Measurements from ENCODE around the gene BPIFB3. TPM values are rescaled to one million over a fixed set of nuclear protein-coding genes. Genes with fewer than 3 reads are reported as not detected.

The BPIFB3 gene
- total RNA-seq, 1 experiment from 2014 or later = not detected

- Mint-ChIP-seq H3K9me3 (no peaks in the 10 kb centered on the region), H3K4me3 (no peak overlapping the region), H3K27ac (no peak overlapping the region), H3K4me1 (no peaks in the 10 kb centered on the region), H3K36me3 (no peaks in the 10 kb centered on the region), H3K27me3 (ENCODE audit: low read depth) (no peaks in the 10 kb centered on the region)
- POLR2A ChIA-PET = no interaction called here
- no peak for TF ChIP-seq ZBTB43 (CRISPR knock-in tag; IDR thresholded peaks at IDR 0.05)
- TF ChIP-seq ESRRA (CRISPR knock-in tag; IDR thresholded peaks at IDR 0.05; ENCODE audit: borderline replicate concordance) = no peak
- no peak for TF ChIP-seq E2F1 (CRISPR knock-in tag; IDR thresholded peaks at IDR 0.05)
- DNase-seq (ENCODE audit: low spot score) = no peak
- CTCF ChIA-PET = no interaction called here
- no peak for ATAC-seq
These were observed 11.0 kb downstream of the BPIFB3 start for GRCh38 chr20:33064572-33065287.

- no peak overlapping the region for H3K4me3 Mint-ChIP-seq
- no peak for ATAC-seq
- no peaks in the 10 kb centered on the region for H3K9me3 Mint-ChIP-seq
- H3K27me3 Mint-ChIP-seq (ENCODE audit: low read depth) = no peaks in the 10 kb centered on the region
- no peaks in the 10 kb centered on the region for H3K4me1 Mint-ChIP-seq
- H3K36me3 Mint-ChIP-seq = no peaks in the 10 kb centered on the region
- H3K27ac Mint-ChIP-seq = no peak overlapping the region
- POLR2A ChIA-PET = no interaction called here
- CTCF ChIA-PET = interaction anchor here (1.7 kb wide), 1 partner anchor 61 kb away, joined by 5 read pairs; no protein-coding TSS in a partner anchor
- no peak for DNase-seq (ENCODE audit: low spot score)
- TF ChIP-seq NR3C1 (CRISPR knock-in tag; conservative IDR thresholded peaks at IDR 0.05; ENCODE audit: low read depth) = no peak
- no peak for TF ChIP-seq CREB1 (CRISPR knock-in tag; IDR thresholded peaks at IDR 0.05)
- no peak for TF ChIP-seq SP1 (CRISPR knock-in tag; conservative IDR thresholded peaks at IDR 0.05)
- TF ChIP-seq ZNF232 (CRISPR knock-in tag; IDR thresholded peaks at IDR 0.05) = no peak
- no peak for TF ChIP-seq FOXP4 (CRISPR knock-in tag; IDR thresholded peaks at IDR 0.05)
- no peak for TF ChIP-seq CBFB (CRISPR knock-in tag; IDR thresholded peaks at IDR 0.05; ENCODE audit: low read depth)
- TF ChIP-seq USF2 (CRISPR knock-in tag; IDR thresholded peaks at IDR 0.05) = no peak
- no peak for TF ChIP-seq ZNF512 (CRISPR knock-in tag; IDR thresholded peaks at IDR 0.05; ENCODE audit: borderline replicate concordance)
- no peak for TF ChIP-seq ZBTB21 (CRISPR knock-in tag; IDR thresholded peaks at IDR 0.05; ENCODE audit: borderline replicate concordance)
- TF ChIP-seq AFF4 (CRISPR knock-in tag; IDR thresholded peaks at IDR 0.05; ENCODE audit: borderline replicate concordance) = no peak
- TF ChIP-seq E2F1 (CRISPR knock-in tag; IDR thresholded peaks at IDR 0.05) = no peak
- TF ChIP-seq ERG (CRISPR knock-in tag; IDR thresholded peaks at IDR 0.05) = no peak
- TF ChIP-seq IRF2 (CRISPR knock-in tag; IDR thresholded peaks at IDR 0.05; ENCODE audit: borderline replicate concordance, low read depth) = no peak
- no peak for TF ChIP-seq MXD4 (CRISPR knock-in tag; IDR thresholded peaks at IDR 0.05; ENCODE audit: borderline replicate concordance)
- no peak for TF ChIP-seq ZSCAN18 (CRISPR knock-in tag; IDR thresholded peaks at IDR 0.05)
These were observed 12.1 kb downstream of the BPIFB3 start for GRCh38 chr20:33065785-33066184.

Data from WTC11 (cell line).